Astrocyte of the spinal cord (primary cell): ENCODE results near the gene SLC17A2.

Experiments
- DNase-seq: peaks from one replicate; pipeline ENCODE4 v3.0.0; 2011; ENCODE audit warnings: low read depth, low spot score
- H3K4me3 ChIP-seq: 2 replicates; pipeline ENCODE4 v1.5.1; 2011; ENCODE audit warnings: low read depth, mild to moderate bottlenecking, low read length, moderate library complexity
- in situ Hi-C: cut with HindIII; loops from 2 replicates; pipeline ENCODE4 v1.10.0; 2017; ENCODE audit warnings: low sequenced_read_pairs
- TF ChIP-seq, protein P1 (sequence below): IDR thresholded peaks from 2 replicates; pipeline ENCODE4 v1.5.1; 2012; ENCODE audit warnings: low read depth, mild to moderate bottlenecking, low read length, inconsistent platforms

Gene SLC17A2

DNA sequence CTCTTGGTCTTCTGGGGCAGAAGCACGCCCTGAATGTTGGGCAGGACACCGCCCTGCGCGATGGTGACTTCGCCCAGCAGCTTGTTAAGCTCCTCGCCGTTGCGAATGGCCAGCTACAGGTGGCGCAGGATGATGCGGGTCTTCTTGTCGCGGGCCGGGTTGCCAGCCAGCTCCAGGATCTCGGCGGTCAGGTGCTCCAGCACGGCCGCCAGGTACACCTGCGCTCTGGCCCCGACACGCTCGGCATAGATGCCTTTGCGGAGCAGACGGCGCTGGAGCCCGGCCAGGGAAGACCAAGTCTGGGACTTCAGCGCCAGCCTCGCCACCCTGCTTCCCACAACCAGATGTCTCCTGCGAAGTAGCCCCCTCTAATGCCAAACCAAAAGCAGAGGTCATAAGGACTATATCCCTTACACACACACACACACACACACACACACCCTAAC, 48.4 kb downstream of the SLC17A2 start:
- H3K4me3 ChIP-seq = no peak overlapping the region
- TF ChIP-seq, protein P1, sequence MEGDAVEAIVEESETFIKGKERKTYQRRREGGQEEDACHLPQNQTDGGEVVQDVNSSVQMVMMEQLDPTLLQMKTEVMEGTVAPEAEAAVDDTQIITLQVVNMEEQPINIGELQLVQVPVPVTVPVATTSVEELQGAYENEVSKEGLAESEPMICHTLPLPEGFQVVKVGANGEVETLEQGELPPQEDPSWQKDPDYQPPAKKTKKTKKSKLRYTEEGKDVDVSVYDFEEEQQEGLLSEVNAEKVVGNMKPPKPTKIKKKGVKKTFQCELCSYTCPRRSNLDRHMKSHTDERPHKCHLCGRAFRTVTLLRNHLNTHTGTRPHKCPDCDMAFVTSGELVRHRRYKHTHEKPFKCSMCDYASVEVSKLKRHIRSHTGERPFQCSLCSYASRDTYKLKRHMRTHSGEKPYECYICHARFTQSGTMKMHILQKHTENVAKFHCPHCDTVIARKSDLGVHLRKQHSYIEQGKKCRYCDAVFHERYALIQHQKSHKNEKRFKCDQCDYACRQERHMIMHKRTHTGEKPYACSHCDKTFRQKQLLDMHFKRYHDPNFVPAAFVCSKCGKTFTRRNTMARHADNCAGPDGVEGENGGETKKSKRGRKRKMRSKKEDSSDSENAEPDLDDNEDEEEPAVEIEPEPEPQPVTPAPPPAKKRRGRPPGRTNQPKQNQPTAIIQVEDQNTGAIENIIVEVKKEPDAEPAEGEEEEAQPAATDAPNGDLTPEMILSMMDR = no peak
- DNase-seq = no peak
- in situ Hi-C loops = no loop called here

DNA sequence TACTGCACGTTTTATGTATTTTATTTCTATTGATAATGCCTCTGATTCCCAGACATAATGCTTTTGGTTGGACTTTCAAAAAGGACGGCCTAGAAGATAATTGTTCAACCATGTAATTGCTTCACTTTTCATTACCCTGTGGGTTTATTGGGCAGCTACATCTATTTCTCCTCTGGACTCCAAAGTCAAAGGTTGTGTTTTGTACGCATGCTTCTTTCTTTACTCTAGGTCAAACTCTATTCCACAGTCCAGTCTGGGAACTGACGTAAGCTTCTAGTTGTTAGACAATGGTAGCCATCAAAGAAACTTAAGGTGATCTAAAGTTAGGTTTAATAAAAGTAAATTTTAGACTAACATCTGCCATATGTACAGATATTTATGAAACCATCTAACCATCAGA, 49.9 kb downstream of the SLC17A2 start:
- TF ChIP-seq, protein P1 = no peak
- in situ Hi-C loops = no loop called here

DNA sequence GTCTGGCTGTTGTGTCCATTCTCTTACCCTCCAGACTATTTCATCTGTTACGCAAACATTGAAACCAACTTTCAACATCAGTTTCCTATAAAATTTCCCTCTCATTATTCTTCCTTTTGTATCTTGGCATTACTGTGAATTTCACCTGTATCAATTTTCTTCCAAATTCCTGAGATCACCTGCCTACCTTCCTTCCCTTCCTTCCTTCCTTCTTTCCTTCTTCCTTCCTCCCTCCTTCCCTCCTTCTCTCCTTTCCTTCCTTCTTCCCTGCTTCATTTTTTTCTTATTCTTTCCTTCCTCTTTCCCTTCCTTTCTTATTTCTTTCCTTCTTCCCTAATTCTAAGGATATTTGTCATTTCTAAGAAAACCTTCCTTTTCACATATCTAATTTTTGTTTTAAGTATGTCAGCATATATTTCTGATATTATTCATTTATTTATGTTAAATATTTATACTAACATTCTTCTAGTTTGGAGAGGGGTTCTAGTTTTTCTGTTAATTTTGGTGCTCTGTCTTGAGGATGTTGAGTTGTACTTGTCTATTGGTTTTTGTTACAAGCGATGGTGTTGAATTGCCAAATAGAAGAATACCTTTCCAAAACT, 51.7 kb downstream of the SLC17A2 start:
- H3K4me3 ChIP-seq = no peak overlapping the region
- TF ChIP-seq, protein P1 = no peak
- no peak for DNase-seq
- in situ Hi-C loops = no loop called here

More for the DNA sequence above, 49.9 kb downstream of the SLC17A2 start:
- no peak overlapping the region for H3K4me3 ChIP-seq
- DNase-seq = no peak

DNA sequence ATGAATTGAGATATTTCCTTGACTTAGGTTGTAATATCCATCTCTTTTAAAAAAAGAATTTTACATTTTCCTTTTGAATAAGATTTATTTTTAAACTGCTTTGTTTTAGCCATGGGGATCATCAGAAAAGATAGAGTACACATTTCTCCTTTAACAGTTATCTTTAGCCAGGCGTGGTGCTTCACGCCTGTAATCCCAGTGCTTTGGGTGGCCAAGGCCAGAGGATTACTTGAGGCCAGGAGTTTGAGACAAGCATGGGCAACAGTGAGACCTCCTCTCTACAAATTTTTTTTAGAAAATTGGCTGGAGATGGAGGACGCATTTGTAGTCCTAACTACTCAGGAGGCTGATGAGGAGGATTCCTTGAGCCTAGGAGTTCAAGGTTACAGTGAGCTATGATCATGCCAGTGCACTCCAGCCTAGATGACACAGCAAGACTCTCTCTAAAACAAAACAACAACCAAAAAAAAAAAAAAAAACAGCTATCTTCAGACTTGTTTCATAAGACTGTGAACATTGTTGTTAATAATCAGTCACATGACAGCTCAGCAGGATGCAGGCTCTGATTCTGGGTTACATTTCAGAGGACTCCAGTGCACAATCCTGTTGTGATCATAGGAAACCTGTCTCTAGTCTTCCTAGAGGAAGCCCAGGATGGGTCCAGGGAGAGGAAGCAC, 54.4 kb downstream of the SLC17A2 start:
- DNase-seq = no peak
- H3K4me3 ChIP-seq = no peak overlapping the region
- in situ Hi-C loops = no loop called here
- TF ChIP-seq, protein P1 = no peak

DNA sequence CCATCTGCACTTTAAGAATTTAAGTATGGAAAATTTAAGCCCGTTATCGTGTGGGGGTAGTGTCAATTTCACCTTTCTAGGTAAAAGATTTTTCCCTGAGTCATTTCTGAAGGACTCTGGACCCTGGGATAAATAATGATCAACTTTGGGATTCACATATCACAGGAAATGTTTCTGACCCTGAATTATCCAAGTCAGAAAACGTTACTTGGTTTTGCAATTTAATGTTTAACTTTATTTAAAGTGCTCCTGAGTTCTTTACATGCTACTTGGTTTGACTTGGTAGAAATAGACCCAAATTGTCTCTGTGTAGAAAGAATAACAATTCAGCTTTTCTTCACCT, 55.0 kb downstream of the SLC17A2 start:
- TF ChIP-seq, protein P1 = no peak
- no peak overlapping the region for H3K4me3 ChIP-seq
- in situ Hi-C loops = no loop called here

DNA sequence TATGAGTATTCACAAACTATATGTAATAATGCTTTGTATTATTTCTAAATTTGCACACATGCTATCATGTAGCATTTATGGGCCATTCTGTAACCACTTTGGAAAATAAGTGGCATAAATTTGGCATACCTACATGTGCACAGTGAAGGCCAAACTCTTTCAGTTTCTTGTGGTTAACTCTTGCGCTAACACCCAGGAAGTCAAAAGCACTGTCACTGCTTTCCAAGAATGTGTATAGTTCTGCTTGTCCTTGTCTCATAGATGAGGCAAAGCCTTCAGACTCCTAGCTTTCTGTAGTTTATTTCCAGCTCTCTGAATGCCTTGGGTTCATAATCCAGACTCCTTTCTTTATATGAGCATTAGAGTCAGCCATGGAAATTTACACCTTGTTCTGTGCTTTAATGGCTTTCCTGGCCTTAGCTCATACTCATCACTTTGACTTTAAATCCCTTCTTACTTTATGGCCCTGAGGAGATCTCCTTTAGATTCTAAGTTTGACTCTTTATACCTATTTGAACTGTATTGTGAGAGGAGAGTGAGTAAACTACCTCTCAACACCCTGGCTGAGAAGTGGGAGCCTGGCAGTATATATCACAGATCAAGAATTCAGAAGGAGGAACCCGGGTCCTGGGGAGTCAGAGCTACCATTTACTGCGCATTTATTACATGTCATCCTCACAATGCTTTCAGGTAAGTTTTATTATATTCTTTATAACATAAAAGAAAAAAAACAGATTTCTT, 55.5 kb downstream of the SLC17A2 start:
- TF ChIP-seq, protein P1 = no peak
- H3K4me3 ChIP-seq = no peak overlapping the region
- in situ Hi-C loops = no loop called here
- DNase-seq = no peak

More for the DNA sequence above, 55.0 kb downstream of the SLC17A2 start:
- no peak for DNase-seq
